Measurements from ENCODE around the gene RNF169.

DNA sequence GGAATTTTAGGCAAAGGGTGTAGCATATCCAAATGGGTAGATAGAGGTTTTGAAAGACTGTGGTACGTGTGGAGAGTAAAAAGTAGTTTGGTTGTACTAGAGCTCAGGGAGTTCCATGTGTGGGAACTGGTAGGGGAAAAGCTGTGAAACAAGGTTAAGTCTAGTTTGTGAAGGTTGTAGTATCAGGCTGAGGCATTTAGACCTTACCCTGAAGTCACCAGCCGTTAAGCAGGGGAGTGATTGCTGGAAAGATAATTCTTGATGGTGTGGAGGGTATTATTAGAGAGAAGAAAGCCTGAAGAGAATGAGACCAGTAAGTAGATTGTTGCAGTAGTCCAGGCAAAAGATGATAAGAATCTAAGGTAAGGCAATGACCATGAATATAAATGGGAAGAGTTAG is 68.0 kb downstream of the RNF169 start:
- TF ChIP-seq, protein P1, sequence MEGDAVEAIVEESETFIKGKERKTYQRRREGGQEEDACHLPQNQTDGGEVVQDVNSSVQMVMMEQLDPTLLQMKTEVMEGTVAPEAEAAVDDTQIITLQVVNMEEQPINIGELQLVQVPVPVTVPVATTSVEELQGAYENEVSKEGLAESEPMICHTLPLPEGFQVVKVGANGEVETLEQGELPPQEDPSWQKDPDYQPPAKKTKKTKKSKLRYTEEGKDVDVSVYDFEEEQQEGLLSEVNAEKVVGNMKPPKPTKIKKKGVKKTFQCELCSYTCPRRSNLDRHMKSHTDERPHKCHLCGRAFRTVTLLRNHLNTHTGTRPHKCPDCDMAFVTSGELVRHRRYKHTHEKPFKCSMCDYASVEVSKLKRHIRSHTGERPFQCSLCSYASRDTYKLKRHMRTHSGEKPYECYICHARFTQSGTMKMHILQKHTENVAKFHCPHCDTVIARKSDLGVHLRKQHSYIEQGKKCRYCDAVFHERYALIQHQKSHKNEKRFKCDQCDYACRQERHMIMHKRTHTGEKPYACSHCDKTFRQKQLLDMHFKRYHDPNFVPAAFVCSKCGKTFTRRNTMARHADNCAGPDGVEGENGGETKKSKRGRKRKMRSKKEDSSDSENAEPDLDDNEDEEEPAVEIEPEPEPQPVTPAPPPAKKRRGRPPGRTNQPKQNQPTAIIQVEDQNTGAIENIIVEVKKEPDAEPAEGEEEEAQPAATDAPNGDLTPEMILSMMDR (IDR thresholded peaks at IDR 0.05), result no peak
- TF ChIP-seq POLR2A (IDR thresholded peaks at IDR 0.05) (no peak), EP300 (IDR thresholded peaks at IDR 0.05) (no peak)
